ENCODE data around the gene GPN1. TPM values are rescaled to one million over a fixed set of nuclear protein-coding genes. Genes with fewer than 3 reads are reported as not detected.

The GPN1 gene
- total and polyA plus RNA-seq, 7 donors, result 24.2 to 57.1 (median 27.8) TPM

Other genes with a start within 250 kb of the GPN1 start
- gene ZNF513, start 248.3 kb upstream of the GPN1 start, total RNA-seq, result 10 to 100 TPM in 2 of 4 donors, 1 to 10 TPM in 2; 5.8 to 14.6 (median 8.7) TPM
- gene ZNF513, start 248.3 kb upstream of the GPN1 start, polyA plus RNA-seq, result 10 to 100 TPM; 10.2 to 11.5 (median 10.7) TPM
- 10 to 100 TPM; 44.0 to 83.6 (median 68.4) TPM for gene PPM1G, start 219.5 kb upstream of the GPN1 start, total RNA-seq
- 100 to 1,000 TPM in 2 of 3 donors, 10 to 100 TPM in 1; 83.4 to 167 (median 127) TPM for gene PPM1G, start 219.5 kb upstream of the GPN1 start, polyA plus RNA-seq
- gene NRBP1, start 200.4 kb upstream of the GPN1 start, total RNA-seq, result 100 to 1,000 TPM in 2 of 4 donors, 10 to 100 TPM in 2; 83.8 to 138 (median 103) TPM
- 100 to 1,000 TPM; 120 to 238 (median 151) TPM for gene NRBP1, start 200.4 kb upstream of the GPN1 start, polyA plus RNA-seq
- gene KRTCAP3, start 186.7 kb upstream of the GPN1 start, total RNA-seq, result 1 to 10 TPM in 3 of 4 donors, not detected in 1; 1.5 to 2.2 (median 1.7) TPM
- gene KRTCAP3, start 186.7 kb upstream of the GPN1 start, polyA plus RNA-seq, result 1 to 10 TPM in 1 of 3 donors, under 1 TPM in 2; 0.26 to 1.7 (median 0.39) TPM
- gene IFT172, start 139.3 kb upstream of the GPN1 start, total RNA-seq, result 10 to 100 TPM in 1 of 4 donors, 1 to 10 TPM in 3; 4.4 to 10.1 (median 5.9) TPM
- 1 to 10 TPM; 6.0 to 9.5 (median 7.5) TPM for gene IFT172, start 139.3 kb upstream of the GPN1 start, polyA plus RNA-seq
- gene FNDC4, start 133.8 kb upstream of the GPN1 start, total RNA-seq, result 10 to 100 TPM in 1 of 4 donors, 1 to 10 TPM in 3; 1.9 to 38.1 (median 3.0) TPM
- 10 to 100 TPM in 2 of 3 donors, 1 to 10 TPM in 1; 1.7 to 23.2 (median 10.9) TPM for gene FNDC4, start 133.8 kb upstream of the GPN1 start, polyA plus RNA-seq
- gene GCKR, start 132.2 kb upstream of the GPN1 start, total RNA-seq, result 1 to 10 TPM in 1 of 4 donors, not detected in 3; 2.0 TPM
- gene GCKR, start 132.2 kb upstream of the GPN1 start, polyA plus RNA-seq, result 1 to 10 TPM in 1 of 3 donors, under 1 TPM in 2; 0.05 to 1.6 (median 0.51) TPM
- gene ZNF512, start 46.0 kb upstream of the GPN1 start, total RNA-seq, result 10 to 100 TPM in 3 of 4 donors, 1 to 10 TPM in 1; 6.0 to 17.0 (median 12.8) TPM
- gene ZNF512, start 46.0 kb upstream of the GPN1 start, polyA plus RNA-seq, result 1 to 10 TPM; 5.1 to 9.4 (median 9.3) TPM
- gene CCDC121, start within 50 bp of the GPN1 start, total RNA-seq, result 1 to 10 TPM in 3 of 4 donors, under 1 TPM in 1; 0.98 to 4.8 (median 2.6) TPM
- gene CCDC121, start within 50 bp of the GPN1 start, polyA plus RNA-seq, result 10 to 100 TPM in 1 of 3 donors, 1 to 10 TPM in 2; 1.3 to 10.3 (median 1.6) TPM
- 10 to 100 TPM; 17.1 to 25.0 (median 22.1) TPM for gene SUPT7L, start 34.6 kb downstream of the GPN1 start, total RNA-seq
- gene SUPT7L, start 34.6 kb downstream of the GPN1 start, polyA plus RNA-seq, result 10 to 100 TPM; 17.1 to 33.8 (median 21.1) TPM
- gene SLC4A1AP, start 34.8 kb downstream of the GPN1 start, total RNA-seq, result 10 to 100 TPM; 21.1 to 28.4 (median 26.0) TPM
- 10 to 100 TPM; 20.5 to 44.8 (median 28.3) TPM for gene SLC4A1AP, start 34.8 kb downstream of the GPN1 start, polyA plus RNA-seq
- gene MRPL33, start 142.7 kb downstream of the GPN1 start, total RNA-seq, result 100 to 1,000 TPM; 200 to 269 (median 257) TPM
- gene MRPL33, start 142.7 kb downstream of the GPN1 start, polyA plus RNA-seq, result 100 to 1,000 TPM; 400 to 716 (median 536) TPM